Measurements from ENCODE around the gene IPO4. TPM values are rescaled to one million over a fixed set of nuclear protein-coding genes. Genes with fewer than 3 reads are reported as not detected.
"Not testable (repeated sequence)": the region's sequence is repeated elsewhere in the genome, so short reads cannot be mapped to it uniquely, and the experiment has no call there.

Gene IPO4
- total RNA-seq, 5 donors from 2014 or later (not counting 1 experiment from before 2014, with no cell fraction given), result 34.4 to 53.4 (median 39.6) TPM

GRCh38 chr14:24204163-24205146 is 15.8 kb upstream of the IPO4 start:
- Histone ChIP-seq H3K27me3 (replicated peaks in 1 of 2; ENCODE audit: control insufficient read depth in 2 of 2, extremely low read depth in 1 of 2, insufficient read depth in 2 of 2, low read length in 1 of 2) (no peaks in the 10 kb centered on the region), H3K27ac (ENCODE audit: low read length) (no peak overlapping the region), H3K36me3 (ENCODE audit: control insufficient read depth in 2 of 2, extremely low read depth in 1 of 2, insufficient read depth in 1 of 2, low read length in 1 of 2) (peaks cover 21 to 47% of the 10 kb centered on the region in 2 donors), H3K9me3 (no peaks in the 10 kb centered on the region), H3K4me3 (ENCODE audit: control insufficient read depth in 1 of 2, extremely low read depth in 1 of 2, low read length in 1 of 2) (no peak overlapping the region), H3K4me1 (ENCODE audit: control insufficient read depth in 1 of 2, extremely low read depth in 1 of 2, insufficient read depth in 2 of 2, low read length in 2 of 2) (peaks cover 0 to 16% of the 10 kb centered on the region in 2 experiments)
- Mint-ChIP-seq H3K4me3 (no peak overlapping the region), H3K27ac (peak overlapping the region in 1 of 2 donors; percentile 9), H3K27me3 (no peaks in the 10 kb centered on the region), H3K9me3 (peaks cover 4 to 7% (median 5%) of the 10 kb centered on the region in 3 donors), H3K36me3 (peaks cover 60% of the 10 kb centered on the region), H3K4me1 (peaks cover 25 to 48% (median 43%) of the 10 kb centered on the region in 3 donors)
- ChIA-PET POLR2A (interaction anchor here (0.7 kb wide), 2 partner anchors 8 to 64 kb away, joined by 6 to 8 read pairs; no protein-coding TSS in a partner anchor), CTCF (interaction anchor here in 1 of 2 donors (0.7 kb wide), 1 partner anchor 1552 kb away, joined by 4 read pairs; no protein-coding TSS in a partner anchor)
- 97% methylated on average over 6 of the region's 7 CpGs for WGBS (ENCODE audit: insufficient coverage)
- ATAC-seq (replicated peaks in 1 of 4) (no peak), DNase-seq (no peak)

- H3K4me1 ChIP-seq (ENCODE audit: control insufficient read depth in 1 of 2, extremely low read depth in 1 of 2, insufficient read depth in 2 of 2, low read length in 2 of 2), result peaks cover 0 to 23% of the 10 kb centered on the region in 2 experiments
- not testable (repeated sequence) for ATAC-seq (replicated peaks in 1 of 4); H3K27me3 ChIP-seq (replicated peaks in 1 of 2; ENCODE audit: control insufficient read depth in 2 of 2, extremely low read depth in 1 of 2, insufficient read depth in 2 of 2, low read length in 1 of 2); H3K9me3 ChIP-seq; H3K4me3 Mint-ChIP-seq; H3K27me3 Mint-ChIP-seq; H3K27ac ChIP-seq (ENCODE audit: low read length); H3K9me3 Mint-ChIP-seq; H3K4me3 ChIP-seq (ENCODE audit: control insufficient read depth in 1 of 2, extremely low read depth in 1 of 2, low read length in 1 of 2); DNase-seq; H3K27ac Mint-ChIP-seq
- POLR2A ChIA-PET, result interaction anchor here (0.6 to 0.8 kb wide), 2 partner anchors 39 to 110 kb away, joined by 4 read pairs; partner anchors contain the start of gene TINF2 (in 1 of the 2)
- Mint-ChIP-seq H3K4me1 (peaks cover 33 to 57% (median 47%) of the 10 kb centered on the region in 3 donors), H3K36me3 (peaks cover 64% of the 10 kb centered on the region)
- CTCF ChIA-PET, result interaction anchor here in 1 of 2 donors (0.8 kb wide), 1 partner anchor 15 kb away, joined by 3 read pairs; the partner anchor contains the start of gene IPO4
- H3K36me3 ChIP-seq (ENCODE audit: control insufficient read depth in 2 of 2, extremely low read depth in 1 of 2, insufficient read depth in 1 of 2, low read length in 1 of 2), result peaks cover 17 to 39% of the 10 kb centered on the region in 2 donors
- WGBS (ENCODE audit: insufficient coverage), result 92% methylated on average over 2 of the region's 16 CpGs
Observed at GRCh38 chr14:24203249-24203886, 14.8 kb upstream of the IPO4 start.

- ChIA-PET POLR2A (interaction anchor here (0.6 to 0.8 kb wide), 2 partner anchors 40 to 109 kb away, joined by 4 read pairs; partner anchors contain the start of gene TINF2 (in 1 of the 2)), CTCF (interaction anchor here in 1 of 2 donors (0.8 kb wide), 1 partner anchor 14 kb away, joined by 3 read pairs; the partner anchor contains the start of gene IPO4)
- WGBS (ENCODE audit: insufficient coverage), result 97% methylated on average over 5 of the region's 8 CpGs
- peaks cover 0 to 19% of the 10 kb centered on the region in 2 experiments for H3K4me1 ChIP-seq (ENCODE audit: control insufficient read depth in 1 of 2, extremely low read depth in 1 of 2, insufficient read depth in 2 of 2, low read length in 2 of 2)
- H3K4me1 Mint-ChIP-seq, result peaks cover 34 to 50% (median 45%) of the 10 kb centered on the region in 3 donors
- not testable (repeated sequence) for H3K27ac Mint-ChIP-seq; H3K4me3 ChIP-seq (ENCODE audit: control insufficient read depth in 1 of 2, extremely low read depth in 1 of 2, low read length in 1 of 2); H3K27me3 ChIP-seq (replicated peaks in 1 of 2; ENCODE audit: control insufficient read depth in 2 of 2, extremely low read depth in 1 of 2, insufficient read depth in 2 of 2, low read length in 1 of 2); H3K27ac ChIP-seq (ENCODE audit: low read length); ATAC-seq (replicated peaks in 1 of 4); H3K9me3 ChIP-seq; H3K4me3 Mint-ChIP-seq; H3K27me3 Mint-ChIP-seq; DNase-seq; H3K9me3 Mint-ChIP-seq
- H3K36me3 ChIP-seq (ENCODE audit: control insufficient read depth in 2 of 2, extremely low read depth in 1 of 2, insufficient read depth in 1 of 2, low read length in 1 of 2), result peaks cover 13 to 31% of the 10 kb centered on the region in 2 donors
- peaks cover 57% of the 10 kb centered on the region for H3K36me3 Mint-ChIP-seq
Observed at GRCh38 chr14:24202538-24202937, 13.9 kb upstream of the IPO4 start.

GRCh38 chr14:24198814-24199524 is 10.4 kb upstream of the IPO4 start:
- Histone ChIP-seq H3K4me3 (ENCODE audit: control insufficient read depth in 1 of 2, extremely low read depth in 1 of 2, low read length in 1 of 2) (no peak overlapping the region), H3K27me3 (replicated peaks in 1 of 2; ENCODE audit: control insufficient read depth in 2 of 2, extremely low read depth in 1 of 2, insufficient read depth in 2 of 2, low read length in 1 of 2) (no peaks in the 10 kb centered on the region), H3K36me3 (ENCODE audit: control insufficient read depth in 2 of 2, extremely low read depth in 1 of 2, insufficient read depth in 1 of 2, low read length in 1 of 2) (peaks cover 1 to 9% of the 10 kb centered on the region in 2 donors), H3K27ac (ENCODE audit: low read length) (no peak overlapping the region), H3K9me3 (no peaks in the 10 kb centered on the region), H3K4me1 (ENCODE audit: control insufficient read depth in 1 of 2, extremely low read depth in 1 of 2, insufficient read depth in 2 of 2, low read length in 2 of 2) (peaks cover 14 to 36% of the 10 kb centered on the region in 2 experiments)
- WGBS (ENCODE audit: insufficient coverage), result 82% methylated on average over 4 of the region's 7 CpGs
- ChIA-PET POLR2A (interaction anchor here (0.6 to 1.0 kb wide), 2 partner anchors 9 to 17 kb away, joined by 5 read pairs; partner anchors contain the start of gene MDP1 (in 1 of the 2)), CTCF (interaction anchor here (0.6 to 1.6 kb wide), 3 partner anchors 8 to 232 kb away, joined by 3 to 12 read pairs (median 6); no protein-coding TSS in a partner anchor)
- DNase-seq (no peak), ATAC-seq (replicated peaks in 1 of 4) (no peak)
- peak overlapping the region in 1 of 3 donors; percentile 41 for H3K4me3 Mint-ChIP-seq
- H3K27me3 Mint-ChIP-seq, result no peaks in the 10 kb centered on the region
- H3K36me3 Mint-ChIP-seq, result peaks cover 28% of the 10 kb centered on the region
- H3K27ac Mint-ChIP-seq, result peak overlapping the region; percentile 40 to 50
- H3K9me3 Mint-ChIP-seq, result peaks cover 4 to 7% (median 5%) of the 10 kb centered on the region in 3 donors
- peaks cover 43 to 63% (median 49%) of the 10 kb centered on the region in 3 donors for H3K4me1 Mint-ChIP-seq

- H3K9me3 Mint-ChIP-seq, result peaks cover 0 to 1% (median 0%) of the 10 kb centered on the region in 3 donors
- Histone ChIP-seq H3K4me3 (ENCODE audit: control insufficient read depth in 1 of 2, extremely low read depth in 1 of 2, low read length in 1 of 2) (no peak overlapping the region), H3K36me3 (ENCODE audit: control insufficient read depth in 2 of 2, extremely low read depth in 1 of 2, insufficient read depth in 1 of 2, low read length in 1 of 2) (peaks cover 9 to 17% of the 10 kb centered on the region in 2 donors), H3K27me3 (replicated peaks in 1 of 2; ENCODE audit: control insufficient read depth in 2 of 2, extremely low read depth in 1 of 2, insufficient read depth in 2 of 2, low read length in 1 of 2) (no peaks in the 10 kb centered on the region), H3K9me3 (no peaks in the 10 kb centered on the region), H3K4me1 (ENCODE audit: control insufficient read depth in 1 of 2, extremely low read depth in 1 of 2, insufficient read depth in 2 of 2, low read length in 2 of 2) (peaks cover 14 to 43% of the 10 kb centered on the region in 2 experiments), H3K27ac (ENCODE audit: low read length) (no peak overlapping the region)
- ATAC-seq (replicated peaks in 1 of 4) (no peak), DNase-seq (no peak)
- peak overlapping the region; percentile 70 to 98 for H3K27ac Mint-ChIP-seq
- CTCF ChIA-PET, result no interaction called here
- peaks cover 27% of the 10 kb centered on the region for H3K36me3 Mint-ChIP-seq
- POLR2A ChIA-PET, result interaction anchor here (0.7 to 3.7 kb wide), 3 partner anchors 11 to 15 kb away, joined by 4 to 17 read pairs (median 16); partner anchors contain the start of gene CHMP4A (in 1 of the 2)
- 100% methylated on average over 1 of the region's 2 CpGs for WGBS (ENCODE audit: insufficient coverage)
- peaks cover 48 to 67% (median 53%) of the 10 kb centered on the region in 3 donors for H3K4me1 Mint-ChIP-seq
- peak overlapping the region; percentile 77 to 93 (median 92) for H3K4me3 Mint-ChIP-seq
- no peaks in the 10 kb centered on the region for H3K27me3 Mint-ChIP-seq
Observed at GRCh38 chr14:24197056-24197450, 8.4 kb upstream of the IPO4 start.

Data from T-cell (primary cell).